ENCODE measurements around the gene KCNK15. TPM values are rescaled to one million over a fixed set of nuclear protein-coding genes. Genes with fewer than 3 reads are reported as not detected.

Gene KCNK15
- total RNA-seq, 1 experiment from 2014 or later, result 1.4 TPM

- Mint-ChIP-seq H3K27ac (ENCODE audit: low read depth, unreplicated experiment) (no peak overlapping the region), H3K9me3 (ENCODE audit: unreplicated experiment) (peaks cover 8% of the 10 kb centered on the region), H3K4me1 (ENCODE audit: insufficient read depth, unreplicated experiment) (peaks cover 12% of the 10 kb centered on the region), H3K27me3 (ENCODE audit: insufficient read depth, unreplicated experiment) (peaks cover 36% of the 10 kb centered on the region), H3K4me3 (ENCODE audit: unreplicated experiment) (no peak overlapping the region), H3K36me3 (ENCODE audit: insufficient read depth, unreplicated experiment) (peaks cover 7% of the 10 kb centered on the region)
- TF ChIP-seq CTCF (IDR thresholded peaks at IDR 0.05; ENCODE audit: unreplicated experiment), result no peak
- ChIA-PET POLR2A (interaction anchor here (1.2 kb wide), 2 partner anchors 9 to 32 kb away, joined by 3 to 5 read pairs; no protein-coding TSS in a partner anchor), CTCF (interaction anchor here (0.6 to 4.7 kb wide), 3 partner anchors 17 to 1202 kb away, joined by 3 to 39 read pairs (median 12); no protein-coding TSS in a partner anchor)
- intact Hi-C loops (cut with micrococcal nuclease), result no loop called here
- DNase-seq (ENCODE audit: unreplicated experiment), result no peak
- BruUV-seq (replicated peaks), result no TSS peak
Observed at GRCh38 chr20:44768256-44768655, 22.6 kb downstream of the KCNK15 start.

GRCh38 chr20:44768854-44769480, 23.3 kb downstream of the KCNK15 start:
- DNase-seq (ENCODE audit: unreplicated experiment), result no peak
- H3K4me1 Mint-ChIP-seq (ENCODE audit: insufficient read depth, unreplicated experiment), result peaks cover 12% of the 10 kb centered on the region
- H3K27me3 Mint-ChIP-seq (ENCODE audit: insufficient read depth, unreplicated experiment), result peaks cover 32% of the 10 kb centered on the region
- peaks cover 8% of the 10 kb centered on the region for H3K9me3 Mint-ChIP-seq (ENCODE audit: unreplicated experiment)
- peaks cover 4% of the 10 kb centered on the region for H3K36me3 Mint-ChIP-seq (ENCODE audit: insufficient read depth, unreplicated experiment)
- TF ChIP-seq CTCF (IDR thresholded peaks at IDR 0.05; ENCODE audit: unreplicated experiment), result no peak
- intact Hi-C loops (cut with micrococcal nuclease), result no loop called here
- ChIA-PET CTCF (interaction anchor here (2.8 to 4.7 kb wide), 2 partner anchors 17 to 21 kb away, joined by 12 to 39 read pairs; no protein-coding TSS in a partner anchor), POLR2A (interaction anchor here (0.6 to 1.2 kb wide), 2 partner anchors 31 to 102 kb away, joined by 3 read pairs; no protein-coding TSS in a partner anchor)
- no TSS peak for BruUV-seq (replicated peaks)
- H3K4me3 Mint-ChIP-seq (ENCODE audit: unreplicated experiment), result no peak overlapping the region
- no peak overlapping the region for H3K27ac Mint-ChIP-seq (ENCODE audit: low read depth, unreplicated experiment)

GRCh38 chr20:44769481-44769863, 23.8 kb downstream of the KCNK15 start:
- H3K4me3 Mint-ChIP-seq (ENCODE audit: unreplicated experiment), result no peak overlapping the region
- peaks cover 32% of the 10 kb centered on the region for H3K27me3 Mint-ChIP-seq (ENCODE audit: insufficient read depth, unreplicated experiment)
- H3K4me1 Mint-ChIP-seq (ENCODE audit: insufficient read depth, unreplicated experiment), result peaks cover 12% of the 10 kb centered on the region
- intact Hi-C loops (cut with micrococcal nuclease), result no loop called here
- DNase-seq (ENCODE audit: unreplicated experiment), result no peak
- ChIA-PET CTCF (interaction anchor here (0.5 to 4.7 kb wide), 2 partner anchors 22 to 550 kb away, joined by 4 to 39 read pairs; no protein-coding TSS in a partner anchor), POLR2A (no interaction called here)
- H3K36me3 Mint-ChIP-seq (ENCODE audit: insufficient read depth, unreplicated experiment), result no peaks in the 10 kb centered on the region
- no peak for TF ChIP-seq CTCF (IDR thresholded peaks at IDR 0.05; ENCODE audit: unreplicated experiment)
- no peak overlapping the region for H3K27ac Mint-ChIP-seq (ENCODE audit: low read depth, unreplicated experiment)
- BruUV-seq (replicated peaks), result no TSS peak
- peaks cover 8% of the 10 kb centered on the region for H3K9me3 Mint-ChIP-seq (ENCODE audit: unreplicated experiment)

DNA sequence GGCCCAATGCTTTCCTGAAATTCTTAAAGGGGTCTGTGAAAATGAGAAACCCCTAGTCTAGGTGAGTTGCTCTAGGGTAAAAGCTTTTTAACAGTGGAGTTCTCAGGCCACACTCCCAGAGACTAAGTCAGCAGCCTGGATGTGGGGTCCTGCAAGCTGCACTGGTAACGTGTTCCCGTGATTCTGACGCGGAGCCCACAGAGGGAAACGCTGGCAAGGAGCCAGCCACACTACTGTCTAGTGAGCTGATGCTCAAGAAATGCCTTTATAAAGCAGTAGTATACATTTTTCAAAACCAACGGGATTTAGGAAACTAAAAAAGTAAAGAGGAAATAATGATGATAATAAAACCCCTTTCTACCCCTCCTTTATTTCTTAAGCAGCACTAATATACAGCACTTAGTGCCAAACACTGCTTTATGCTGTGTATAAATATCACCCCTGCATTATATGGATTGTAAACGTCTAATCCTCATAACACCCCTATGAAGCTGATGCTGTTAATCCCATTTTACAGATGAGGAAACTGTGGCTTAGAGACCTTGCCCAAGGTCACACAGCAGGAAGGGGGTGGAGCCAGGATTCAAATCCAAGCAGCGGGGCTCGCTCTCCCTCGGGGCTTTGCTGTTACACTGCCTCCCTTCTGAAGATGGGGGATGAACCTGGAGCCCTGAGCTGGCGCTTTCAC, 25.0 kb downstream of the KCNK15 start:
- Mint-ChIP-seq H3K9me3 (ENCODE audit: unreplicated experiment) (peaks cover 8% of the 10 kb centered on the region), H3K4me3 (ENCODE audit: unreplicated experiment) (no peak overlapping the region), H3K36me3 (ENCODE audit: insufficient read depth, unreplicated experiment) (no peaks in the 10 kb centered on the region), H3K4me1 (ENCODE audit: insufficient read depth, unreplicated experiment) (peaks cover 9% of the 10 kb centered on the region), H3K27ac (ENCODE audit: low read depth, unreplicated experiment) (no peak overlapping the region), H3K27me3 (ENCODE audit: insufficient read depth, unreplicated experiment) (peaks cover 32% of the 10 kb centered on the region)
- CTCF ChIA-PET, result interaction anchor here (0.6 to 1.1 kb wide), 5 partner anchors 10 to 97 kb away, joined by 3 to 5 read pairs (median 3); no protein-coding TSS in a partner anchor
- POLR2A ChIA-PET, result interaction anchor here (0.7 kb wide), 1 partner anchor 23 kb away, joined by 3 read pairs; no protein-coding TSS in a partner anchor
- DNase-seq (ENCODE audit: unreplicated experiment), result no peak
- intact Hi-C loops (cut with micrococcal nuclease), result no loop called here
- BruUV-seq (replicated peaks), result no TSS peak
- no peak for TF ChIP-seq CTCF (IDR thresholded peaks at IDR 0.05; ENCODE audit: unreplicated experiment)

Data from MCF 10A (cell line).